H9 (cell line): ENCODE measurements around the gene TIMP1. TPM values are rescaled to one million over a fixed set of nuclear protein-coding genes. Genes with fewer than 3 reads are reported as not detected.

Source experiments
- DNase-seq: peaks from one replicate; pipeline ENCODE4 v3.0.0-alpha.2; 2017
- H2AFZ ChIP-seq: one replicate; pipeline ENCODE4 v1.6.1; 2013; ENCODE audit warnings: mild to moderate bottlenecking, low read length, control low read depth, moderate library complexity
- H2AK5ac ChIP-seq: 2 replicates; pipeline ENCODE4 v1.6.1; 2013; ENCODE audit warnings: low read length, control low read depth, mixed read lengths; ENCODE audit not compliant: insufficient read length
- H2BK120ac ChIP-seq: one replicate; pipeline ENCODE4 v1.6.1; 2013; ENCODE audit warnings: low read depth, mild to moderate bottlenecking, low read length, control low read depth, inconsistent platforms; ENCODE audit not compliant: poor library complexity, severe bottlenecking
- H2BK12ac ChIP-seq: 2 replicates; pipeline ENCODE4 v1.6.1; 2013; ENCODE audit warnings: low read length, control low read depth, mixed read lengths, low read depth; ENCODE audit not compliant: insufficient read length
- H2BK15ac ChIP-seq: 2 replicates; pipeline ENCODE4 v1.6.1; 2013; ENCODE audit warnings: low read depth, low read length, control low read depth
- H2BK20ac ChIP-seq: one replicate; pipeline ENCODE4 v1.6.1; 2013; ENCODE audit warnings: low read depth, mild to moderate bottlenecking, low read length, control low read depth, inconsistent platforms; ENCODE audit not compliant: poor library complexity, severe bottlenecking
- H2BK5ac ChIP-seq: 2 replicates; pipeline ENCODE4 v1.6.1; 2013; ENCODE audit warnings: low read length, control low read depth, mixed read lengths; ENCODE audit not compliant: insufficient read length
- H3K14ac ChIP-seq: 2 replicates; pipeline ENCODE4 v1.6.1; 2013; ENCODE audit warnings: low read length, control low read depth; ENCODE audit not compliant: insufficient read depth
- H3K18ac ChIP-seq: 2 replicates; pipeline ENCODE4 v1.6.1; 2013; ENCODE audit warnings: low read depth, mild to moderate bottlenecking, mixed read lengths, low read length, control low read depth; ENCODE audit not compliant: insufficient read length
- H3K23ac ChIP-seq: 2 replicates; pipeline ENCODE4 v1.6.1; 2013; ENCODE audit warnings: low read length, control low read depth, mixed read lengths, low read depth; ENCODE audit not compliant: insufficient read length
- H3K23me2 ChIP-seq: 2 replicates; pipeline ENCODE4 v1.6.1; 2013; ENCODE audit warnings: low read depth, mild to moderate bottlenecking, mixed read lengths, low read length, control low read depth; ENCODE audit not compliant: insufficient read length, poor library complexity, severe bottlenecking
- H3K27ac ChIP-seq: 2 replicates; pipeline ENCODE4 v1.5.1; 2013; ENCODE audit warnings: low read length, control low read depth, mixed read lengths, low read depth; ENCODE audit not compliant: insufficient read length
- H3K27me3 ChIP-seq: 2 replicates; pipeline ENCODE4 v1.6.1; 2013; ENCODE audit warnings: low read length, control low read depth, inconsistent platforms; ENCODE audit not compliant: insufficient read depth
- H3K4ac ChIP-seq: 2 replicates; pipeline ENCODE4 v1.6.1; 2013; ENCODE audit warnings: low read depth, mild to moderate bottlenecking, control low read depth, inconsistent platforms, low read length, moderate library complexity
- H3K4me1 ChIP-seq: 2 replicates; pipeline ENCODE4 v1.6.1; 2013; ENCODE audit warnings: low read length, control low read depth, inconsistent platforms; ENCODE audit not compliant: insufficient read depth
- H3K4me2 ChIP-seq: 2 replicates; pipeline ENCODE4 v1.6.1; 2013; ENCODE audit warnings: low read length, control low read depth, mixed read lengths; ENCODE audit not compliant: insufficient read length, insufficient read depth
- H3K56ac ChIP-seq: 2 replicates; pipeline ENCODE4 v1.6.1; 2013; ENCODE audit warnings: low read depth, mild to moderate bottlenecking, mixed read lengths, low read length, control low read depth; ENCODE audit not compliant: insufficient read length
- H3K79me1 ChIP-seq: 2 replicates; pipeline ENCODE4 v1.6.1; 2013; ENCODE audit warnings: low read depth, mild to moderate bottlenecking, moderate library complexity, low read length, control low read depth, inconsistent platforms; ENCODE audit not compliant: insufficient read depth, poor library complexity, severe bottlenecking
- H3K79me2 ChIP-seq: 2 replicates; pipeline ENCODE4 v1.6.1; 2013; ENCODE audit warnings: low read length, control low read depth, inconsistent platforms; ENCODE audit not compliant: insufficient read depth
- H3K9ac ChIP-seq: 2 replicates; pipeline ENCODE4 v1.6.1; 2013; ENCODE audit warnings: low read length, control low read depth, mixed read lengths; ENCODE audit not compliant: insufficient read length; ENCODE audit errors: extremely low read depth
- H3K9me3 ChIP-seq: one replicate; pipeline ENCODE4 v1.6.1; 2013; ENCODE audit warnings: low read depth, low read length, inconsistent platforms; ENCODE audit not compliant: control insufficient read depth
- H3T11ph ChIP-seq: one replicate; pipeline ENCODE4 v1.6.1; 2013; ENCODE audit warnings: mild to moderate bottlenecking, low read length, control low read depth, inconsistent platforms
- H4K20me1 ChIP-seq: one replicate; pipeline ENCODE4 v1.6.1; 2013; ENCODE audit not compliant: control insufficient read depth, insufficient read length, insufficient read depth
- H4K5ac ChIP-seq: 2 replicates; pipeline ENCODE4 v1.6.1; 2013; ENCODE audit warnings: low read depth, mild to moderate bottlenecking, mixed read lengths, low read length, control low read depth; ENCODE audit not compliant: insufficient read length
- H4K8ac ChIP-seq: replicated peaks from 2 replicates; pipeline ENCODE4 v1.6.1; 2013; ENCODE audit warnings: low read length, control low read depth, mixed read lengths, low read depth; ENCODE audit not compliant: insufficient read length
- H4K91ac ChIP-seq: 2 replicates; pipeline ENCODE4 v1.6.1; 2013; ENCODE audit warnings: low read depth, mild to moderate bottlenecking, moderate library complexity, mixed read lengths, low read length, control low read depth; ENCODE audit not compliant: insufficient read length
- H3K27ac Mint-ChIP-seq, 3 experiments: 2 replicates in 2 of 3; 3 replicates in 1 of 3; pipeline ENCODE4 v1.8.0; 2020 to 2021; ENCODE audit warnings: mixed read lengths in 3 of 3, mild to moderate bottlenecking in 1 of 3, moderate library complexity in 1 of 3
- H3K27me3 Mint-ChIP-seq: 2 replicates; pipeline ENCODE4 v1.8.0; 2021; ENCODE audit warnings: low read depth, mild to moderate bottlenecking, moderate library complexity, mixed read lengths
- H3K36me3 Mint-ChIP-seq, 3 experiments: 2 replicates in 2 of 3; 3 replicates in 1 of 3; pipeline ENCODE4 v1.8.0; 2020 to 2021; ENCODE audit warnings: low read depth in 3 of 3, mixed read lengths in 3 of 3; ENCODE audit not compliant: insufficient read depth in 1 of 3
- H3K4me1 Mint-ChIP-seq, 2 experiments: 2 replicates each; pipeline ENCODE4 v1.8.0; 2020; ENCODE audit warnings: mixed read lengths in 2 of 2
- H3K4me3 Mint-ChIP-seq, 2 experiments: 2 replicates in 1 of 2; 3 replicates in 1 of 2; pipeline ENCODE4 v1.8.0; 2020 to 2021; ENCODE audit warnings: mild to moderate bottlenecking in 2 of 2, mixed read lengths in 2 of 2, moderate library complexity in 1 of 2
- H3K9me3 Mint-ChIP-seq, 2 experiments: 2 replicates in 1 of 2; 3 replicates in 1 of 2; pipeline ENCODE4 v1.8.0; 2020; ENCODE audit warnings: mild to moderate bottlenecking in 2 of 2, mixed read lengths in 2 of 2, moderate library complexity in 1 of 2
- CTCF ChIP-seq: fragments of 200-600 bp; sonication (generic); conservative IDR thresholded peaks from 3 replicates; pipeline ENCODE4 v1.8.0; 2021; ENCODE audit warnings: antibody characterized with exemption, mild to moderate bottlenecking
- WGBS: extraction: QIAGEN DNeasy Blood & Tissue Kit; methylation state at CpG from one replicate; pipeline ENCODE4 v1.1.7; 2013; ENCODE audit warnings: missing lambda C conversion rate, low lambda C conversion rate, mixed read lengths; ENCODE audit not compliant: insufficient read length; ENCODE audit errors: extremely low coverage; 5-methylcytosine and 5-hydroxymethylcytosine counted together
- total RNA-seq: library from RNA; stranded (reverse); gene quantifications from 2 replicates; pipeline ENCODE4 v1.2.1, GENCODE V29; 2021

TIMP1 gene
- total RNA-seq, 1 experiment from 2014 or later = 65.1 TPM

GRCh38 chrX:47578692-47579091, 3.5 kb upstream of the TIMP1 start:
- no peak for TF ChIP-seq CTCF
- Histone ChIP-seq H3K14ac (no peak overlapping the region), H3K23me2 (peaks cover 4% of the 10 kb centered on the region), H3K4me2 (no peak overlapping the region), H4K20me1 (no peaks in the 10 kb centered on the region), H3T11ph (no peak overlapping the region), H4K8ac (no peak overlapping the region), H2BK12ac (no peak overlapping the region), H3K79me2 (no peaks in the 10 kb centered on the region), H3K18ac (no peak overlapping the region), H2BK120ac (no peak overlapping the region), H2BK15ac (no peak overlapping the region), H2BK20ac (no peak overlapping the region), H4K5ac (no peak overlapping the region), H4K91ac (no peak overlapping the region), H3K79me1 (no peaks in the 10 kb centered on the region), H3K23ac (no peak overlapping the region), H2AK5ac (no peak overlapping the region), H3K27ac (no peak overlapping the region), H2AFZ (no peak overlapping the region), H2BK5ac (no peak overlapping the region), H3K4me1 (no peaks in the 10 kb centered on the region), H3K27me3 (no peaks in the 10 kb centered on the region), H3K9ac (no peak overlapping the region), H3K4ac (no peak overlapping the region), H3K56ac (no peak overlapping the region), H3K9me3 (peaks cover 16% of the 10 kb centered on the region)
- DNase-seq = no peak
- Mint-ChIP-seq H3K36me3 (peaks cover 7 to 17% (median 7%) of the 10 kb centered on the region in 3 experiments; a peak in 6 of 7 replicates), H3K4me1 (peaks cover 11 to 30% of the 10 kb centered on the region in 2 experiments), H3K27me3 (no peaks in the 10 kb centered on the region; the same call in 1 of the 2 replicates), H3K27ac (no peak overlapping the region), H3K4me3 (no peak overlapping the region), H3K9me3 (peaks cover 68 to 82% of the 10 kb centered on the region in 2 experiments)
- no CpG with 5 or more reads among the region's 16 CpGs for WGBS
